ENCODE measurements around the gene DPY19L2.
"Not testable (repeated sequence)": the region's sequence is repeated elsewhere in the genome, so short reads cannot be mapped to it uniquely, and the experiment has no call there.

DNA sequence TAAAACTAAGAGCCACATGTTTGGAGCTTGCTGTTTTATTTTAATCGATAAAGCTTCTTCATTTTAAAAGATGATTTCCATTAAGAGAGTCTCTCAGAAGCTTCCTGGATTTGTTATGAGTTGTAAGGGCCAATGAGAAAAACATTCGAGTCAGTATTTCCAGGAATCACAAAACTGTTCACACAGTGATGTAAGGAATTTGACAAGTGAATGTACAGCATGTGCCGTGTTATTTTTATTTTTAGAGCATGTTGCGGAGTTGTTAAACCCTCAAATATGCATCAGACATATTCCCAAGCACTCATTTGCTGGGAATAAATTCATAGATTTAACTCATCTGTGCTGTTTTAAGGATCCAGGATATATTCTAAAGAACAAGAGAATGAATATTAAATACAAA lies 129.6 kb downstream of the DPY19L2 start:
- TF ChIP-seq POLR2AphosphoS5, POLR2A (IDR thresholded peaks at IDR 0.05; ENCODE audit: low read depth, low read length): not testable (repeated sequence)

Measured in GM12892 (cell line).